Fibroblast of mammary gland (primary cell): ENCODE measurements around the gene RPS2.
"Not testable (repeated sequence)": the region's sequence is repeated elsewhere in the genome, so short reads cannot be mapped to it uniquely, and the experiment has no call there.

Experiments used
- DNase-seq: peaks from one replicate; pipeline ENCODE4 v3.0.0-alpha.2; 2010; ENCODE audit warnings: low read depth
- H3K4me3 ChIP-seq: 2 replicates; pipeline ENCODE4 v1.5.1; 2011; ENCODE audit warnings: low read depth, mild to moderate bottlenecking, low read length, moderate library complexity; ENCODE audit not compliant: control insufficient read depth
- CTCF ChIP-seq: conservative IDR thresholded peaks from 2 replicates; pipeline ENCODE4 v1.5.1; 2011; ENCODE audit warnings: low read depth, low read length, inconsistent platforms; ENCODE audit not compliant: control insufficient read depth, insufficient read depth

The RPS2 gene

GRCh38 chr16:1942810-1943726, 21.6 kb downstream of the RPS2 start, which contains the start of gene MSRB1:
Gene MSRB1 (minus strand): TSS chr16:1943199. CDS start chr16:1943156, 43 bp downstream.
- peak; percentile 96 for DNase-seq
- no peak for TF ChIP-seq CTCF
- peak within 1 kb of the TSS; percentile 83 for H3K4me3 ChIP-seq

- DNase-seq: peak; percentile 41
- TF ChIP-seq CTCF: no peak
- peak overlapping the region; percentile 83 for H3K4me3 ChIP-seq
Observed at GRCh38 chr16:1942047-1942809, 22.4 kb downstream of the RPS2 start.

- TF ChIP-seq CTCF: no peak
- DNase-seq: no peak
- H3K4me3 ChIP-seq: no peak overlapping the region
Observed at GRCh38 chr16:1941162-1942046, 23.2 kb downstream of the RPS2 start.

DNA sequence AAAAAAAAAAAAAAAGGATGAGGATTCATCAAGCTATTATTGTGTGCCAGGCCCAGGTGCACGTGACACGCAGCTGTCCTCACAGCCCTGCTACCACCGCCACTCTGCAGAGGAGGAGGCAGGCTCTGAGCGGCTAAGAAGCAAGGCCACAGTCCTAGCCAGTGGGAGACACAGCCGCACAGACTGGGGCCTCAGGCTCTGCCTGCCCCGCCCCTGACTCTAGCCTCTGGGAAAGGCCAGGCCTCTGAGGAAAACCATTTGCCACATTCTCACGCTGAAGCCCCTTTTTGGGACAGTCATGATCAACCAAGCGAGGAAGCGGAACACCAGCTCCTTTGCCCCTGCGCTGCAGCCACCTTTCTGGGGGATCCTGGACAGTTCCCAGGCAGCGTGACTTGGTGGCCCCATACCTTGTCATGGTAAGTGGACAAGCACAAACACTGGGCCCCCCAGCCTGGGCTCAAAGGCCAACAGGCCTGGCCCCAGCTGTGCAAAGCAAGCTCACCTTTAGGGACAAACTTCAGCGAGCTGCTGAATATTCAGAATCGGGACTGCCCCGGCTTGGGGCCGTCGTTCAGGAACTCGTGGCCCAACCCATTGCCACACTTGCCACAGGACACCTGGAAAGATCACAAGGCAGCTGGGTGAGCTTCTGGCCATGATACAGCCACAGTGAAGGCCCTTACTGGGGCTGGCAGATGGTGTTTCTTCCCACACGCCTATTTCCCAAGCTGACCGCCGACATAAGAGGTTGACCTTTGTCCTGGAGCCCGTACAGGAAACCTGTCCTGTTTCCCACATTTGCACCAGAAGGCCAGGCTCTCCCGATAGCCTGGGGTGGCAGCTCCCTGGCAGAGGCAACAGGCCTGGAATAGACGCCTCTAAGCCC, 24.1 kb downstream of the RPS2 start:
- TF ChIP-seq CTCF: no peak
- no peak overlapping the region for H3K4me3 ChIP-seq
- DNase-seq: no peak

DNA sequence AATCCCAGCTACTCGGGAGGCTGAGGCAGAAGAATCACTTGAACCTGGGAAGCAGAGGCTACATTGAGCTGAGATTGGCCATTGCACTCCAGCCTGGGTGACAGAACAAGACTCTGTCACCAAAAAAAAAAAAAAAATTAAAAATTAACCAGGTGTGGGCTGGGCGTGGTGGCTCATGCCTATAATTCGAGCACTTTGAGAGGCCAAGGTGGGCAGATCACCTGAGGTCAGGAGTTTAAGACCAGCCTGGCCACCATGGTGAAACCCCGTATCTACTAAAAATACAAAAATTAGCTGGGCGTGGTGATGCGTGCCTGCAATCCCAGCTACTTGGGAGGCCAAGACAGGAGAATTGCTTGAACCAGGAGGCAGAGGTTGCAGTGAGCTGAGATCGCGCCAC, 24.8 kb downstream of the RPS2 start:
- H3K4me3 ChIP-seq, DNase-seq: not testable (repeated sequence)

DNA sequence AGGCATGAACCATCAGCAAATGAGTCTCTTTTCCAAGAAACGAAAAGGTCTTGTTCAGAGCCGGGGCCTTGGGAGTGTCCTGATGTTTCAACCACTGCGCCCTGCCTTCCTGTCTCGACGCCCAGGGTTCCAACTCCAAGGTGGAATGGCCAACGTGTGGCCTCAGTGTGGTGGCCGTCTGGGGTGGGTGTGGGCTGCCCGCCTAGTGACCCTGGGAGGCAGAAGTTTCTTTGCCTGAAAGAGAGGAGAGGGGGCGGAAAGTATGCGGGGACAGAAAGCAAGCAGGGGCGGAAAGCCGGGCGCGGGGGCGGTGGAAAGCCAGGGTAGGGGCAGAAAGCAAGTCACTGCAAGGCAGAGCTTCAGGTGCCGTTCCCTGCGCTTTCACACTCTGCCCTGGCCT, 25.7 kb downstream of the RPS2 start:
- no peak for TF ChIP-seq CTCF
- H3K4me3 ChIP-seq: no peak overlapping the region
- DNase-seq: no peak
